SU-DHL-6 (cell line): ENCODE measurements around the gene C6orf47.

Experiments
- H2AFZ ChIP-seq: fragments of 200-600 bp; sonication (generic); 2 replicates; pipeline ENCODE4 v1.6.1; 2014; ENCODE audit warnings: low read depth, mild to moderate bottlenecking, moderate library complexity, mixed read lengths, antibody characterized with exemption, low read length; ENCODE audit not compliant: severe bottlenecking
- H3F3A ChIP-seq: fragments of 200-600 bp; shearing (Covaris generic); 2 replicates; pipeline ENCODE4 v1.6.0; 2016; ENCODE audit warnings: antibody characterized with exemption, mild to moderate bottlenecking; ENCODE audit not compliant: insufficient read depth
- H3K27ac ChIP-seq: fragments of 200-600 bp; sonication (generic); 2 replicates; pipeline ENCODE4 v1.5.1; 2016; ENCODE audit warnings: low read depth, mild to moderate bottlenecking, low read length, moderate library complexity, mixed read lengths
- H3K27me3 ChIP-seq: fragments of 200-600 bp; sonication (generic), shearing (Covaris generic); 2 replicates; pipeline ENCODE4 v1.6.0; 2014; ENCODE audit warnings: mild to moderate bottlenecking, low read length
- H3K36me3 ChIP-seq: fragments of 200-600 bp; sonication (generic); 2 replicates; pipeline ENCODE4 v1.6.1; 2014; ENCODE audit warnings: mild to moderate bottlenecking, low read length, mixed read lengths
- H3K4me2 ChIP-seq: fragments of 300-600, 200-600 bp; shearing (Covaris generic), sonication (generic); 2 replicates; pipeline ENCODE4 v1.6.0; 2014; ENCODE audit warnings: low read length, low read depth, mild to moderate bottlenecking; ENCODE audit not compliant: poor library complexity, severe bottlenecking
- H3K4me3 ChIP-seq: fragments of 200-600 bp; sonication (generic); 2 replicates; pipeline ENCODE4 v1.5.1; 2014; ENCODE audit warnings: antibody characterized with exemption, low read length, mild to moderate bottlenecking, mixed read lengths; ENCODE audit not compliant: insufficient read depth, poor library complexity, severe bottlenecking
- H3K79me2 ChIP-seq: fragments of 200-600 bp; sonication (generic); 2 replicates; pipeline ENCODE4 v1.6.1; 2014; ENCODE audit warnings: mild to moderate bottlenecking, low read length, moderate library complexity; ENCODE audit not compliant: insufficient read depth
- H3K9ac ChIP-seq: fragments of 200-600 bp; sonication (generic); 2 replicates; pipeline ENCODE4 v1.7.0; 2014; ENCODE audit warnings: mild to moderate bottlenecking, low read length
- H3K9me2 ChIP-seq: fragments of 200-600 bp; sonication (generic); replicated peaks from 2 replicates; pipeline ENCODE4 v1.6.1; 2014; ENCODE audit warnings: low read length; ENCODE audit not compliant: insufficient read depth
- H3K9me3 ChIP-seq: fragments of 200-600 bp; sonication (generic); 2 replicates; pipeline ENCODE4 v1.6.1; 2014; ENCODE audit warnings: low read length, mixed read lengths; ENCODE audit not compliant: insufficient read depth
- H4K20me1 ChIP-seq: fragments of 200-600 bp; sonication (generic); 2 replicates; pipeline ENCODE4 v1.6.1; 2014; ENCODE audit warnings: low read depth, mild to moderate bottlenecking, antibody characterized with exemption, low read length, moderate library complexity, mixed read lengths
- CTCF ChIP-seq: fragments of 200-600 bp; sonication (generic); IDR thresholded peaks from one replicate; pipeline ENCODE4 v1.5.1; 2017; ENCODE audit warnings: antibody characterized with exemption, mild to moderate bottlenecking, low read length, moderate library complexity; ENCODE audit not compliant: insufficient read depth, poor library complexity, severe bottlenecking
- EZH2phosphoT487 ChIP-seq: fragments of 200-600 bp; sonication (generic), shearing (Covaris generic); conservative IDR thresholded peaks from 2 replicates; pipeline ENCODE4 v1.6.1; 2018; ENCODE audit warnings: mild to moderate bottlenecking, antibody characterized with exemption, low read length, moderate library complexity, mixed read lengths

The C6orf47 gene

GRCh38 chr6:31680226-31681134 is 19.9 kb upstream of the C6orf47 start, which contains the start of gene LY6G5C:
TSS of gene LY6G5C (minus strand) at chr6:31681067. CDS start at chr6:31680373, 694 bp downstream.
- no peak within 1 kb of the TSS for H3K4me3 ChIP-seq
- H3F3A ChIP-seq = peaks cover 5% of the 10 kb centered on the region; the same call in 1 of the 2 replicates
- peak within 1 kb of the TSS; percentile 23 for H2AFZ ChIP-seq
- H3K9me3 ChIP-seq = no peaks in the 10 kb centered on the region
- no peaks in the 10 kb centered on the region for H3K27me3 ChIP-seq
- no peak for TF ChIP-seq EZH2phosphoT487
- TF ChIP-seq CTCF = peak; percentile 28
- no peaks in the 10 kb centered on the region for H3K36me3 ChIP-seq
- H3K9me2 ChIP-seq = no peaks in the 10 kb centered on the region
- H3K79me2 ChIP-seq = no peaks in the 10 kb centered on the region
- H3K9ac ChIP-seq = peak within 1 kb of the TSS; percentile 9; the same call in 1 of the 2 replicates
- H3K4me2 ChIP-seq = peak within 1 kb of the TSS; percentile 30
- H3K27ac ChIP-seq = no peak within 1 kb of the TSS
- H4K20me1 ChIP-seq = no peaks in the 10 kb centered on the region

GRCh38 chr6:31677955-31678354 is 17.4 kb upstream of the C6orf47 start:
- Histone ChIP-seq H3K9ac (no peak overlapping the region), H4K20me1 (no peaks in the 10 kb centered on the region), H3K27me3 (no peaks in the 10 kb centered on the region)

DNA sequence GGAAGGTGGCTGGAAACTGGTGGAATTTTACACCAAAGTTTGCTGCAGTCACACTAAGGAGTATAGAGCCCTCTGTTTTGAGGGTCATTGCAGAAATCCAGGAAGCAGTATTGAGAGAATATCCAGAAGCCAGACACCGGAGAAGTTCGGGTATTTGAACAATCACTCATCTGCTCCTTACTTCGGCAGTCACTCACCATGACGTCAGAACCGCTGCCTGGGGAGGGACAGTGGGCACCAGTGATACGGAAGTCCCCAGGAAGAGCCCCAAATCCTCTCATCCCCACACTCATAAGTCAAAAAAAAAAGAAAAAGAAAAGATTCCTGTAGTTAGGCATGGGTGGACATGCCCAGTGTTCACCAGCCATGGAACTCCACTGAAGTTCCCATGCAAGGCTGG is 16.3 kb upstream of the C6orf47 start:
- H3K9me2 ChIP-seq = no peaks in the 10 kb centered on the region
- no peak overlapping the region for H3K4me3 ChIP-seq
- H3F3A ChIP-seq = peaks cover 14% of the 10 kb centered on the region; the same call in 1 of the 2 replicates
- H3K9me3 ChIP-seq = no peaks in the 10 kb centered on the region
- no peaks in the 10 kb centered on the region for H3K36me3 ChIP-seq
- no peak overlapping the region for H3K9ac ChIP-seq
- no peaks in the 10 kb centered on the region for H3K79me2 ChIP-seq
- H4K20me1 ChIP-seq = no peaks in the 10 kb centered on the region
- H3K27me3 ChIP-seq = no peaks in the 10 kb centered on the region
- TF ChIP-seq EZH2phosphoT487 (no peak), CTCF (no peak)
- H3K4me2 ChIP-seq = no peak overlapping the region
- no peak overlapping the region for H3K27ac ChIP-seq
- no peak overlapping the region for H2AFZ ChIP-seq

More at GRCh38 chr6:31677955-31678354, 17.4 kb upstream of the C6orf47 start:
- Histone ChIP-seq H3K79me2 (no peaks in the 10 kb centered on the region), H3K36me3 (no peaks in the 10 kb centered on the region), H3K9me3 (no peaks in the 10 kb centered on the region), H2AFZ (no peak overlapping the region), H3F3A (peaks cover 14% of the 10 kb centered on the region; the same call in 1 of the 2 replicates), H3K27ac (no peak overlapping the region), H3K4me2 (no peak overlapping the region), H3K9me2 (no peaks in the 10 kb centered on the region), H3K4me3 (no peak overlapping the region)
- no peak for TF ChIP-seq CTCF
- TF ChIP-seq EZH2phosphoT487 = no peak
